SK-MEL-5 (cell line): ENCODE results near the gene GABRG3. TPM values are rescaled to one million over a fixed set of nuclear protein-coding genes. Genes with fewer than 3 reads are reported as not detected.

ENCODE experiments used
- DNase-seq: peaks from one replicate; pipeline ENCODE4 v3.0.0-alpha.2; 2016; ENCODE audit warnings: low read depth, low spot score
- in situ Hi-C: cut with HindIII; loops from 2 replicates; pipeline ENCODE4 v1.10.0; 2016; ENCODE audit warnings: low sequenced_read_pairs, high pct_unique_total_duplicates, low pct_unique_long_range_greater_than_20kb
- total RNA-seq: library from RNA; depleted of rRNA; stranded (reverse); fragments of >200 nt; shearing (Covaris generic); gene quantifications from 2 replicates; pipeline ENCODE4 v1.2.3, GENCODE V29; 2014

Gene GABRG3
- total RNA-seq, 1 experiment from 2014 or later: 6.3 TPM

DNA sequence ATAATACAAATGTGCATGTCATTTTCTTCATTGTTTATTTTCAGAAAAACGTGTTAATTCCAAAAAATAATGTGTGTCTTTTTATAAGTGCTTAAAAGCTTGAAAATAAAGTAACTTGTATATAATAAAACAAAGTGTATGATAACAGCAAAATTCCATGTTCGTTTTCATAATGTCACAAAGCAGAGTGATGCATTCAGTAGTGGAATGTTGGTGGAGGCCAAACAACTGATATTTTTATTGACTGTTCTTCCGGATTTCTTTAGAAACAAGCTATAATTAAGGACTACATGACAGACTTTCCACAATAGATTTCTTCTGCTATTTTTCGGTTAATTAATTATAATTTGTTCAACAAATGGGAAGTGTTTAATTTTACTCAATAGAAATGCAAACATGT lies 412.7 kb downstream of the GABRG3 start:
- in situ Hi-C loops: no loop called here
- DNase-seq: no peak

DNA sequence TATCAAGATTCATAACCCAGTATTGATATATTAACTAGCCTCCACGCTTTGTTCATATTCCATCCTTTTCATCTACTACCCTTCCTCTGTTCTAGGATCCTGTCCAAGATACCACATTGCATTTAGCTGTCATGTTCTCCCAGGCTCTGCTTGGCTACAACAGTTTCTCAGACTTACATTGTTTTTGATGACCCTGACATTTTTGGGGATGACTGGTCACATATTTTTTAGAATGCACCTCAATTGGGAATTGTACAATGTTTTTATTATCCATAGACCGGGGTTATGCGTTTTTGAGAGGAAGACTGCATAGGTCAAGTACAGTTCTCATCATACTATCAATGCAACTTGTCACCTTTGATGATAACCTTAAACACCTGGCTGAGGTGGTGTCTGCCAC lies 421.2 kb downstream of the GABRG3 start:
- in situ Hi-C loops: no loop called here
- no peak for DNase-seq

DNA sequence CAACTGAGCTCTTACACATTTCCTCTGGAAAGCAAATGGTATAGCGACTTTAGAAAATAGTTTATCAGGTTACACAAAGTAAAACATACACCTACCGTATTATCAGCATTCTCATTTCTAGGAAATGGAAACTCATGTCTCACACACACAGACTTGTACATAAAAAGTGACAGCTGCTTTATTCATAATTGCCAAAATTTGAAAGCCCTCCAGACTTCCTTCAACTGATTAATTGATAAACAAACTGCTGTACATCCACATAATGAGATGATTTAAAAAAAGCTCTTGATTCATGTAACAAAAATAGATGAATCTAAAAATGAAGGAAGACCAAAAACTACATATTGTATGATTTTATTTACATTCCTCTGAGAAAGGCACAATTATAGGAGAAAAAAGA lies 425.5 kb downstream of the GABRG3 start:
- in situ Hi-C loops: no loop called here
- DNase-seq: no peak

DNA sequence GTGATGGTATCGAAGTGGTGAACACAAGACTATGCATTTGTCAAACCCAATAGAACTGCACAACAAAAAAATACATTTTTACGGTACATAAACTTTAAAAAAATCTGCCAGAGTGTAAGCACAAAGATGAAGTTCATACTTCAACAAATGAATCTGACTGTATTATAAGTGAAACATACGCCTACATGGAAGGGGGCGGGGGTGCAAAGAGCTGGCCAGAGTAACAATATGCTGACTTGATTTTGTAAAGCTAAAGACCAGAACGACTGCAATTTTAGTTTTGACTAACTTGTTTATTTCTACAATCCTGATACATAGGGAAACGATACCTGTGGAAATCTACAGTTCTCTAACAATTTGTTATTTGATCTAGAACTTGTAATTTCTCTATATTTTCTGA lies 426.0 kb downstream of the GABRG3 start:
- in situ Hi-C loops: no loop called here
- no peak for DNase-seq

DNA sequence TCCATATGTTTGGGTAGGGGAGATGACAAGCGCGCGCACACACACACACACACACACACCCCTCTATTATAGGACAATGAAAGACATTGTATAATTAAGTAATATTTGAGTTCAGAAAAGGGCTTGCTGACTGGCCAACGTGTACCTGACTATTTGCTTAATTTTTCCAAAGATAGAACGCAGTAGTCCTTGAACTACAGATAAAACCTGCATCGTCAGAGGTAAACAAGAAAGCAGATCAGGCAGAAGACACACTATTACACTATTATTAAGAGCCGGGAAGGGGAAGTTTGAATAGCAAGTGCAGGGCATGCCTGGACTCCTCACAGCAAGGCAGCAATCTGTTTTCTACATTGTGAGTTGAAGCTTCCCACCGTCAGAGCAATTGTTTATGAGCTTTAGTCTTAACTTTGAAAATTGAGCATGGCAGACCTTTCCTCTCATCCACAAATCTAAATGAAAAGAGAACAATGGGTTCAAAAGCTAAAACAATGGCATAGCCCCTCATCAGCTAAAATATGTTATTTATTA lies 427.7 kb downstream of the GABRG3 start:
- DNase-seq: no peak
- in situ Hi-C loops: no loop called here

DNA sequence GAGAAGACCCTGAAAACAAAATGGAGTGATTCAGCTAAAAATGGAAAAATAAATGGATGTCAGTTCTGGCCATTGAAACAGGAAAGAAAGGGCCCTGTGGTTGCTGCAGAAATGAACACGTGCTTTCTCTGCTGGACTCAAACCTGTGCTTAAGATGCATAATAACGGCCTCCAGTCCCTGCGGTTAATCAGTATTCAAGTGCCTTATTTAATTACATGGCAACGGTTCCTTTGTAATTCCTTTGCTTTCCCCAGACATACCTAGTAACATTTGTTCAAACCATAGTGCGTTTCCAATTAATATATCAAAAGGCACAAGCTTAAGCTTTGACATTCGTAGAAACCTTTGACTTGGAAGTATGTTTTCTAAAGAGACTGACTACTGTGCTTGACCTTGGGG lies 428.3 kb downstream of the GABRG3 start:
- DNase-seq: no peak
- in situ Hi-C loops: no loop called here

DNA sequence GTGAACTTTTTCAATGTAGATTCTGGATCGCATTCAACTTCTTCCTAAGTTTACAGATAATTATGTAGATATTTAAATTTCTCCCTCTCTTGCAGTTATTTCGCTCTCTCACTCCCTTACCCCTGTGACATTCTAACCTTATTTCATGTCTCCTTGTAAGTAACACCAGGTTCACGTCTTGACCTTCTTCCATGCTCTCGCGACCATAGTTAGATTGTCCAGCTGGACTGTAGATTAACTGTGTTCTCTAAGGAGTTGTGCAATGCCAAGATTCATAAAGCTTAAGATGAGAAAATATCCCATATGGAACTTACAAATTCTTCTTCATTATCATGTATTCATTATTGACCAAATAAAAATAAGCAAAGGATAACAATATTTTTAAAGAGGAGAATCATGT lies 430.5 kb downstream of the GABRG3 start:
- in situ Hi-C loops: no loop called here
- no peak for DNase-seq

DNA sequence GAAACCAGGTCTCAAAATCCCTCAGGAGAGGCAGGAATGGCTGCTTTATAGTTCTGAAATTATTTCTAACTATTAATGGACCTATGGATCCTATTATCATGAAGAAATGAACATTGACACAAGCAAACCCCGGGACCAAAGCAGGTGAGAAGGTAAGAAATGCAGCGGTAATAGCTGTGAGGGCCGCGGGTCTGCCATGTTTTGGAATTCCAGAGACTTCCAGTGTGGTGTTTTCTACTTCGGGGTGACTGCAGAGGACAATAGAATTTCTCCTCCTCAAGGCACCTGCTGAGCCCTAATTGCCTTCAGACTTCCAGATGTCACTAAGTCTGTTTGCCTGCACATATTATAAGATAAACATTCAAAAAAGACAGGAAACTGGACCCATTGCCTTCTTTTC lies 437.4 kb downstream of the GABRG3 start:
- DNase-seq: no peak
- in situ Hi-C loops: no loop called here

DNA sequence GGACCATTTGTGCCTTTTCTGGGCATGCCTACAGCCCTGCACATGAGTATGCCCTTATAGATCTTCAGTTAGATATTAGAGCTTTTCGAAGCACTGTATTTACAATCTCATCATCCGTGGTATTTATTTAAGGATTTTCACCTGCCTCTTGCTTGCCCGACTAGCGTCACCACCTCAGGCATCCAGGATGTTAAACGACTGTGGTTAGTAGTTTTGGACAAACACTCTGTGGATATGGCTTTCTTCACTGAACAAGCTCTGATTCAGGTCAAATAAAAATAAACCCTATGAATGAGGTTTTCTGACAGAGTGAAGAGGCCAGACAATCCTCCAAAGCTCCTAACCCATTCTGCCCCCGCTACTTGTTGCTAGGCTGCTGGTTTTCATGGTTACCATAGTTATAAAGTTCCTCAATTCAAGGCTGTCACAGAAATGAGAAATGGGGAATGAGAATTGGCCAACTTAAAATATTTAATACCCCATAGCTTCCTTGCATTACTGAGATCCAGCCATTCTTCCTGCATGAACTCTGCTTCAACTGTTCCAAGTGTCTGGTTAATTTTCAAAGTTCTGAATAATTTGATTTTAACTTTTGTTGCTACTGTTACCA lies 440.1 kb downstream of the GABRG3 start:
- no peak for DNase-seq

DNA sequence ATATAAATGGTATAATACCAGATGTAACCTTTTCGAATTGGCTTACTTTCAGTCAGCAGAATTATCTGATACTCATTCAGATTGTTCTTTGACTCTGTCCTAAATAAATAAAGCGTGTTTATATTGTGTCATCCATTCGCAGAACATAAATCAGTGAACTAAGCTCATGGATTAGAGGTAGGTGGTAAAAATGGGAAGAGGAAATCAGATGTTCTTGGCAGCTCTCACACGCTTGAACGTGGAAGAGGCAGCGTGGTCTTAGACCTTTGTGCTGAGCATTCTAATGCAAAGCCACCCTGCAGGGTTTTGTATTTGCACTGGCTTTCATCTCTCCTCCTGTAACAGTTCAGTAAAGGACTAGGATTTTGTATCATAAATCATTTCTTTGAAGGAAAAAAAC lies 441.4 kb downstream of the GABRG3 start:
- DNase-seq: no peak
- in situ Hi-C loops: no loop called here

More for the DNA sequence above, 440.1 kb downstream of the GABRG3 start:
- in situ Hi-C loops: no loop called here

DNA sequence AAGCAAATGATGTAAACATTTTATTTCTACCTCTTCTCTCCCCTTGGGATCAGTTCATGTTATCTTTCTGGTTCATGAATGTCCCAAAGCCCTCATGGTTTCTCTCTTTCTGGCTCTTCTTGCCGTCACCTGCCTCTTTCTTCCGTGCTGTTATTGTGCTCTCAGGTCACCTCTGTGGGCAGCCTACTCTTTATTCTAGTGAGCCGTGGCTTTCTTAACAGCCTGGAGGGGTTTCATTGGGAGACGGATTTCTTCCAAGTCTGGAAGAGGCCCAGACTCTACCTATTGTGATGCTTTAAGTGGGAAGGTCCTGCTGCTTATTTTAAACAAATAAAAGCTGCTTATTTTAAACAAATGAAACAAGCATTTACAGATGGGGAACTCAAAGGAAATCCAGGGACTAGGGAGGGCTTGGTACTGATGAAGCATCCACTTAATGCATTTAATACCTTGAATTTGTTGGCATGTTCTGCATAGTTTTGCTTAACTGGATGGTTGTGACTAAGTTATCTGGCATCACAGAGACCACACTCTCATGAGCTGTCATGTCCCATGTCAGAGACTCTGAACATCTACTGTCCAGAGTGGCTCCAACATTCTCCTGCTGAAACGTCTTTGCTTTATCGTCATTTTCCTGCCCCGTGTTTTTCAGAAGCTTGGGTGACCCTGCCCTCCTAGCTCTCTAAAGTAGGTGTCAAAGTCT lies 443.3 kb downstream of the GABRG3 start:
- DNase-seq: no peak
- in situ Hi-C loops: no loop called here

DNA sequence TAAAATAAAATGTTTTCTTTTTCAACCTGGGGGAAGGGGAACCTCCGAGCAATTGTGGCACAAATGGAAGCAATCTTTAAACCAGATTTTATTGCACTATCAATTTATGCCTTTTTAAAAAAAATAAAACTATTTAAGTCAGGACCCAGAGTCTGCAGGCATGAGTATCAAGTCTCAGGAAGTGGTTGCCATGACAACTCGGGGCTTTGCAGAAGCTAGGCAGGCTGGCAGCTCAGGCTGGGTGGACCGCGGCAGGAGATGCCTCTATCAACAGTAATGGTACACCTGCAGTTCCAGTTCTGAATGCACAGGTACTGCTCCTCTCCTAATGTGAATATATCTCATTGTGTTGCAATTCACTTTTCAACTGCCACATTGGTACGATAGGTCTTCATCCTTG lies 447.7 kb downstream of the GABRG3 start:
- in situ Hi-C loops: no loop called here
- DNase-seq: no peak

DNA sequence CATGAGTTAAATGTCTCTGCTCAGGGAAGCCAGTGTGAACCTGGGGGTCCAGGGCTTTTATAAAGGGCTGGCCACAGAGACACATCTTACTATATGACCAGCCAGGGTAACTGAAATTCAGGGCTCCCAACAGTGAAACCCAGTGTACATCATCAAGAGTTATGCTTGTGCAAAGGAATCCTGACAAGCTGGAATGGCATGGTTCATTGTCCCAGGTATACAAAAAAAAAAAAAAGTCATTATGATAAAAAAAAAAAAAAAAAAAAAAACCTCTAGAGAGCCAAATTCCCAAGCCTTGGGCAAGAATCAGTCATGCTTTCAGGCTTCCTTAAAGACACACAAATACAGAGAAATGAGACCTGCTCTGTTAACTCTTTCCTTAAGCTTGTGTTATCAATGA lies 452.0 kb downstream of the GABRG3 start:
- in situ Hi-C loops: no loop called here
- DNase-seq: no peak

DNA sequence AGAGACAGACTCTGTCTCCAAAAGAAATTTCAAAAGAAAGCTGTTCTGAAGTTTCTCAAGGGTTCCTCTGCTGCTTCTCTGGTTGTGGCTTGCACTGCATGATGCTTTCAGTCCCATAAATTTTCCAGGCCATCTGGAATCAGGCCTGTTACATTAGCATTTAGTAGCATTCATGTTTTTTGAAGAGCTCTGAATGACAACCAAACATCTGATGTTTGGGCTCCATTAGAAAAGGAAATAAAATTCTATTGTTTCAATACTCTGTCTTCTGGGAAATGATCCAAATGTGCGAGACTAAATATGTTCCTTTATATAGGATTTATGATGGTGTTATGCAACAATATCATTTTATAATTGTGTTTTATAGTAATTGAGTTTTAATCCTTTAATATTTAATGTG lies 455.8 kb downstream of the GABRG3 start:
- DNase-seq: no peak

DNA sequence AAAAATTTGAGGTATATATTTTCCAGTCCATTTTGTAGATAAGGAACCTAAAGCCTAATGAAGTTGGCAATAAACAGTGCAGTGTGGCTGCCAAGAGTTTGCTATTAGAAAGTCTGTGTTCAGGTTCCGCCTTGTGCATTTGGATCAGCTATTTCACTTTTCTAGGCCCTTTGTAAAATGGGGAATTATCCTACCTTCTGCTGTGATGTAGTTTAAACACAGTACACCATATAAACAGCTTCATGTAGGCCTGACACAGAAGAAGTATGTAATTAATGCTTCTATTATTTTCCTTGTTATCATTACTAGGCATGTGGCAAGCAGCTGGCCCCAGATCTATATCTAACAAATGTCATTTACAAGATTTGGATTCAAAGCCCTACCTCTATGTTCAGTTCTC lies 456.3 kb downstream of the GABRG3 start:
- DNase-seq: no peak
- in situ Hi-C loops: no loop called here

More for the DNA sequence above, 455.8 kb downstream of the GABRG3 start:
- in situ Hi-C loops: no loop called here

DNA sequence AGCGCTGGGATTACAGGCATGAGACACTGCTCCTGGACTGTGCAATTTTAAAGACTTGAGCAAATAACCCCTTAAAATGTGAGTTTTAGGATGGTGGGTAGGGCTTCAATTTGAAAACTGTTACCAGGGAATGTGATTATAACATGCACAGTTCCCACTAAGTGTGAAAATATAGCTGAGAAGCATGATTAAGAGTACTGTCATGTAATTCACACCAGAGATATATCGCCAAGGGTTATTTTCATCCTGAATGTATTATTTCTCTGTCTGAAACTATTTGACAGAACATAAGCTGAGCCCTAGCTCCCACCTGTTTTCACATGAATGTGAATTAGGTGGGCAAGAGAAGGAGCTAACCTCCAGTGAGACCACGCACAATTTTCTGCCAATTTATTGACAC lies 457.2 kb downstream of the GABRG3 start:
- in situ Hi-C loops: no loop called here
- DNase-seq: no peak

DNA sequence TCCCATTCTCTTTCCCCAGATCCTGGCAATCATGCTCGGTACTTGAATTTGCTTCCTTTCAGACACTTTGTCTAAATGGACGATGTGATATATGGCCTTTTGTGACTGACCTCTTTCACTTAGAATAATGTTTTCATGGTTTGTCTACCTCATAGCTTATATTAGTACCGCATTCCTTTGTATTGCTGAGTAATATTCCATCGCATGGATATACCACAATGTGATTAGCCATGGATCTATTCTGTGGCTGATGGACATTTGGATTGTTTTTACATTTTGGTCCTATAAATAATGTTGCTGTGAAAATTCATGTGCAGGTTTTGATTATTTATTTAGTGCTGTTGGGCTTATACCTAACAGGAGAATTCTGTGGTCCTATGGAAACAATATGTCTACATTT lies 458.6 kb downstream of the GABRG3 start:
- no peak for DNase-seq
- in situ Hi-C loops: no loop called here

DNA sequence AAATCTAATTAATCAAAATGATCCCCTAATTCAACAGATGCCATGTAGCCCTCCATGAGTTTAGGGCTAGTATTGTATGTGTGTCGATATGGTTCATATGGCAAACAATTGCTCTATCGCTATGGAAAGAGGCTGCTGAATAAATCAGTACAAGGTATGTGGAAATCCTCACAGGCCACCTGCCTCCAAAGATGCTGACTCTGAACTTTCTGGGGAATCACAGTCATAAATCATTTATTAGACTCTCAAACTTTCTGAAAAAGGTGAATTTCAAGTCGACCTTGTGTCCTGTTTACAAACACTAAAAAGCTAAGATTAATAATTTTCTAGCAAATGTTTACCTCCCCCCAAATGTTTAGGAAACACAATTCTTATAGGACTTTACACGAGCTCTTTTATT lies 462.6 kb downstream of the GABRG3 start:
- in situ Hi-C loops: no loop called here
- DNase-seq: no peak
